Activated B cell treated with CpG ODN at 0.5 μM for 24 hours (primary cell): Measurements from ENCODE around the gene HSFX2. TPM values are rescaled to one million over a fixed set of nuclear protein-coding genes. Genes with fewer than 3 reads are reported as not detected.
A peak's percentile ranks its signal among the peaks of the same experiment; 100 is the strongest.
"Not testable (repeated sequence)": the region's sequence is repeated elsewhere in the genome, so short reads cannot be mapped to it uniquely, and the experiment has no call there.

Source experiments
- ATAC-seq: fragments of 200-7000 bp; cut with Tn5 transposase; one replicate; pipeline ENCODE4 v1.10.0; 2021; ENCODE audit warnings: low read depth, mild to moderate bottlenecking, moderate library complexity
- CTCF ChIA-PET: fragments of 350-600 bp; sonication (Branson Sonifier 250); formaldehyde crosslinking; loops from one replicate; lab custom pipeline; 2021; ENCODE audit warnings: antibody characterized with exemption; lab: Charles Lee
- POLR2A ChIA-PET: fragments of 350-600 bp; sonication (Branson Sonifier 250); formaldehyde crosslinking; loops from one replicate; lab custom pipeline; 2021; ENCODE audit warnings: antibody characterized with exemption; lab: Charles Lee
- DNase-seq: peaks from one replicate; pipeline ENCODE4 v3.0.0; 2022
- H3K27ac Mint-ChIP-seq: one replicate; pipeline ENCODE4 v1.8.0; 2020; ENCODE audit warnings: mixed read lengths
- H3K27me3 Mint-ChIP-seq: one replicate; pipeline ENCODE4 v1.8.0; 2021; ENCODE audit warnings: mixed read lengths
- H3K36me3 Mint-ChIP-seq: one replicate; pipeline ENCODE4 v1.8.0; 2021; ENCODE audit warnings: low read depth, mixed read lengths
- H3K4me1 Mint-ChIP-seq: one replicate; pipeline ENCODE4 v1.8.0; 2021; ENCODE audit warnings: mixed read lengths
- H3K4me3 Mint-ChIP-seq: one replicate; pipeline ENCODE4 v1.8.0; 2020; ENCODE audit warnings: mild to moderate bottlenecking, mixed read lengths
- H3K9me3 Mint-ChIP-seq: one replicate; pipeline ENCODE4 v1.8.0; 2020; ENCODE audit warnings: mixed read lengths
- intact Hi-C: fragments of 100-400 bp; cut with micrococcal nuclease; formaldehyde crosslinking; loops from one replicate; pipeline ENCODE4 v1.15.1; 2024
- total RNA-seq: library from RNA; stranded (reverse); gene quantifications from 2 replicates; pipeline ENCODE4 v1.2.3, GENCODE V29; 2022

The HSFX2 gene
- total RNA-seq, 1 donor from 2014 or later: 0.33 TPM

DNA sequence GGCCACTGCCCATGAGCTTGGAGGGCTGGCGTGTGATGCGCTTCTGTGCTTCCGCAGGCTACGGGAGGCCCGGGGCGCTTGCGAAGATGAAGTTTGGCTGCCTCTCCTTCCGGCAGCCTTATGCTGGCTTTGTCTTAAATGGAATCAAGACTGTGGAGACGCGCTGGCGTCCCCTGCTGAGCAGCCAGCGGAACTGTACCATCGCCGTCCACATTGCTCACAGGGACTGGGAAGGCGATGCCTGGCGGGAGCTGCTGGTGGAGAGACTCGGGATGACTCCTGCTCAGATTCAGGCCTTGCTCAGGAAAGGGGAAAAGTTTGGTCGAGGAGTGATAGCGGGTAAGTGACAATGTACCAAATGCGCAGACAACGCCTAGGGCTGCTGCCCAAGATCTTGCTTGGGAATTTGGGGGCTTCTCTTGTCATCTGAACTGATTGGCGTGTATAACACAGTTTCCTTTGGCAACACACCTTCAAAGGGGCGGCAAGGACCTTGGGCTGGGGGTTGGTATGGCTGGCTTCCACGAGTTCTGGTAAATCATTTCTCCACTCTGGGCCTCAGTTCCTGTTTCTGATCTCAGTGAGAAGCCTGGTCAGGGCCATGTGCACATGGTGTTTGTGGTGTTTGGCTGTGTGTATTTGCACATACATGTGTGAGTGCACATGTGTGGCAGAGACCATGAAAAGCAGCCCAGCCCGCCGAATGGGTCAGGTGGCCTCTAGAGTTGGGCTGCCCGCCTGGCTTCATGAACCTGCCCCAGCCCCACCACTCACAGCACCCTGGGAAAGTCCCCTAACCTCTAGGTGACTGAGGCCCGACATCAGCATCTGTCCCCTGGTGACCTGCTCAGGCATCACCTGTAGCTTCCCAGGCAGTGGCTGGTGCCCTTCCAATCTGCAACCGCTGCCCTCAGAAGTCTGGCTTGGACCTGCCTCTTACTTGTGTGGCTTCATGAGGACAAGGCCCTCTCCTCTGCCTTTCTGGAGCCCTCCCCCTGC, 49.3 kb downstream of the HSFX2 start:
- DNase-seq, H3K4me3 Mint-ChIP-seq, H3K27me3 Mint-ChIP-seq, H3K4me1 Mint-ChIP-seq, intact Hi-C loops, H3K36me3 Mint-ChIP-seq, H3K9me3 Mint-ChIP-seq, POLR2A ChIA-PET, CTCF ChIA-PET: not testable (repeated sequence)
- peak overlapping the region; percentile 50 for H3K27ac Mint-ChIP-seq
- ATAC-seq: peak; percentile 22

Other genes with a start within 250 kb of the HSFX2 start
- gene IDS, start 90.0 kb downstream of the HSFX2 start, total RNA-seq: 88.4 and 99.1 TPM in 2 replicates
- 22.8 and 29.4 TPM in 2 replicates for gene EOLA1, start 54.3 kb downstream of the HSFX2 start, total RNA-seq
- gene HSFX3, start 45.4 kb downstream of the HSFX2 start, total RNA-seq: not detected in 2 replicates
- gene MAGEA9B, start 7.9 kb downstream of the HSFX2 start, total RNA-seq: not detected in 2 replicates
- 17.4 and 19.1 TPM in 2 replicates for gene TMEM185A, start 36.5 kb upstream of the HSFX2 start, total RNA-seq
- not detected in 2 replicates for gene MAGEA11, start 116.7 kb upstream of the HSFX2 start, total RNA-seq
- 0.93 and 1.1 TPM in 2 replicates for gene HSFX1, start 178.8 kb upstream of the HSFX2 start, total RNA-seq
- not detected in 2 replicates for gene MAGEA9, start 186.6 kb upstream of the HSFX2 start, total RNA-seq